B cell (primary cell): ENCODE results near the gene ALKAL2. TPM values are rescaled to one million over a fixed set of nuclear protein-coding genes. Genes with fewer than 3 reads are reported as not detected.

Experiments used
- ATAC-seq: fragments of 200-7000 bp; cut with Tn5 transposase; one replicate; pipeline ENCODE4 v1.10.0; 2021; ENCODE audit warnings: low read depth, mild to moderate bottlenecking, moderate number of reproducible peaks, moderate library complexity
- CTCF ChIA-PET: fragments of 350-600 bp; sonication (Branson Sonifier 250); formaldehyde crosslinking; loops from one replicate; lab custom pipeline; 2021; ENCODE audit warnings: antibody characterized with exemption, inconsistent platforms; lab: Charles Lee
- POLR2A ChIA-PET: fragments of 350-600 bp; sonication (Branson Sonifier 250); formaldehyde crosslinking; loops from one replicate; lab custom pipeline; 2021; ENCODE audit warnings: antibody characterized with exemption; lab: Charles Lee
- DNase-seq: peaks from one replicate; pipeline ENCODE4 v3.0.0; 2013
- H2AFZ ChIP-seq: 2 replicates; pipeline ENCODE4 v1.6.1; 2012; ENCODE audit warnings: mild to moderate bottlenecking, low read depth, low read length; ENCODE audit not compliant: insufficient read depth, poor library complexity, severe bottlenecking
- H3K27ac ChIP-seq, 2 donors: 1 replicate in 1 of 2; 2 replicates in 1 of 2; pipeline ENCODE4 v1.5.1; 2012 to 2013; ENCODE audit warnings: low read length in 2 of 2, mild to moderate bottlenecking in 2 of 2, moderate library complexity in 1 of 2
- H3K27me3 ChIP-seq, 4 experiments: fragments of 200-600 bp in 1 of 4; sonication (generic) in 1 of 4; replicated peaks in 1 of 4; 1 replicate in 2 of 4; 2 replicates in 2 of 4; pipeline versions ENCODE4 v1.6.1 to v1.7.0; 2013 to 2016; ENCODE audit warnings: low read length in 3 of 4, mild to moderate bottlenecking in 2 of 4, mixed read lengths in 1 of 4, moderate library complexity in 1 of 4; ENCODE audit not compliant: insufficient read depth in 4 of 4, control insufficient read depth in 3 of 4; ENCODE audit errors: control extremely low read depth in 1 of 4
- H3K36me3 ChIP-seq, 2 experiments: replicated peaks in 1 of 2; 1 replicate in 1 of 2; 2 replicates in 1 of 2; pipeline versions ENCODE4 v1.6.1 to v1.7.1; 2013; ENCODE audit warnings: low read length in 1 of 2; ENCODE audit not compliant: insufficient read depth in 2 of 2, control insufficient read depth in 1 of 2; ENCODE audit errors: control extremely low read depth in 1 of 2, extremely low read depth in 1 of 2
- H3K4me1 ChIP-seq, 2 donors: fragments of 200-600 bp in 1 of 2; sonication (generic) in 1 of 2; 1 replicate in 1 of 2; 2 replicates in 1 of 2; pipeline versions ENCODE4 v1.5.1 to v1.6.1; 2013 to 2017; ENCODE audit warnings: low read length in 2 of 2; ENCODE audit not compliant: control insufficient read depth in 2 of 2, insufficient read depth in 2 of 2
- H3K4me2 ChIP-seq: replicated peaks from 2 replicates; pipeline ENCODE3; 2012; ENCODE audit warnings: mild to moderate bottlenecking, low read depth, low read length; ENCODE audit not compliant: poor library complexity, severe bottlenecking
- H3K4me3 ChIP-seq, 5 experiments: fragments of 200-600 bp in 1 of 5; sonication (generic) in 1 of 5; 1 replicate in 3 of 5; 2 replicates in 2 of 5; pipeline versions ENCODE4 v1.5.1 to v1.7.0; 2011 to 2016; ENCODE audit warnings: low read length in 4 of 5, mild to moderate bottlenecking in 4 of 5, low read depth in 2 of 5, control low read depth in 1 of 5, moderate library complexity in 1 of 5; ENCODE audit not compliant: insufficient read depth in 1 of 5; ENCODE audit errors: control extremely low read depth in 1 of 5, extremely low read depth in 1 of 5
- H3K79me2 ChIP-seq: fragments of 200-600 bp; sonication (generic); one replicate; pipeline ENCODE4 v1.6.0; 2016; ENCODE audit warnings: low read length; ENCODE audit not compliant: control insufficient read depth, insufficient read depth
- H3K9ac ChIP-seq: fragments of 200-600 bp; sonication (generic); 2 replicates; pipeline ENCODE4 v1.6.1; 2017; ENCODE audit warnings: mild to moderate bottlenecking, low read length, moderate library complexity
- H3K9me3 ChIP-seq, 3 donors: one replicate each; pipeline versions ENCODE4 v1.6.1 to v1.7.1; 2013; ENCODE audit warnings: low read length in 2 of 3; ENCODE audit not compliant: control insufficient read depth in 2 of 3, insufficient read depth in 1 of 3; ENCODE audit errors: control extremely low read depth in 1 of 3
- H4K20me1 ChIP-seq: 2 replicates; pipeline ENCODE4 v1.6.0; 2012; ENCODE audit warnings: mild to moderate bottlenecking, low read length; ENCODE audit not compliant: insufficient read depth, control insufficient read depth, poor library complexity, severe bottlenecking
- H3K27ac Mint-ChIP-seq: one replicate; pipeline ENCODE4 v1.8.0; 2021; ENCODE audit warnings: mixed read lengths
- H3K27me3 Mint-ChIP-seq: one replicate; pipeline ENCODE4 v1.8.0; 2021; ENCODE audit warnings: mixed read lengths
- H3K4me1 Mint-ChIP-seq: one replicate; pipeline ENCODE4 v1.8.0; 2021; ENCODE audit warnings: mixed read lengths
- H3K4me3 Mint-ChIP-seq: one replicate; pipeline ENCODE4 v1.8.0; 2021; ENCODE audit warnings: mixed read lengths
- H3K9me3 Mint-ChIP-seq: one replicate; pipeline ENCODE4 v1.8.0; 2022; ENCODE audit warnings: mixed read lengths; ENCODE audit not compliant: insufficient read depth
- EZH2 ChIP-seq: IDR thresholded peaks from 2 replicates; pipeline ENCODE4 v1.6.1; 2012; ENCODE audit warnings: borderline replicate concordance, low read depth, mild to moderate bottlenecking, moderate library complexity, low read length; ENCODE audit not compliant: insufficient read depth, poor library complexity, severe bottlenecking
- WGBS: methylation state at CpG from one replicate; pipeline ENCODE4 v1.1.5; 2013; ENCODE audit warnings: missing lambda C conversion rate; ENCODE audit not compliant: insufficient coverage; 5-methylcytosine and 5-hydroxymethylcytosine counted together
- intact Hi-C: fragments of 100-400 bp; cut with micrococcal nuclease; formaldehyde crosslinking; loops from one replicate; pipeline ENCODE4 v1.10.0; 2022
- polyA plus RNA-seq: library from polyadenylated mRNA; depleted of rRNA; stranded (reverse); fragments of >200 nt; gene quantifications from 2 replicates; pipeline ENCODE4 v1.2.3, GENCODE V29; 2012
- total RNA-seq, 2 donors: library from RNA; stranded (reverse); fragments of 120-200 nt in 1 of 2; gene quantifications; 1 replicate in 1 of 2; 2 replicates in 1 of 2; pipeline versions ENCODE4 v1.2.3 to v1.2.4, GENCODE V29; 2013 to 2022
- TF ChIP-seq, protein P1 (sequence below): fragments of 200-600 bp; IDR thresholded peaks from one replicate; pipeline ENCODE4 v1.8.0; 2022; ENCODE audit warnings: antibody characterized with exemption, mild to moderate bottlenecking

The ALKAL2 gene
- total and polyA plus RNA-seq, 2 donors (not counting 1 experiment from before 2014, with no cell fraction given), result 0.79 to 5.3 TPM

DNA sequence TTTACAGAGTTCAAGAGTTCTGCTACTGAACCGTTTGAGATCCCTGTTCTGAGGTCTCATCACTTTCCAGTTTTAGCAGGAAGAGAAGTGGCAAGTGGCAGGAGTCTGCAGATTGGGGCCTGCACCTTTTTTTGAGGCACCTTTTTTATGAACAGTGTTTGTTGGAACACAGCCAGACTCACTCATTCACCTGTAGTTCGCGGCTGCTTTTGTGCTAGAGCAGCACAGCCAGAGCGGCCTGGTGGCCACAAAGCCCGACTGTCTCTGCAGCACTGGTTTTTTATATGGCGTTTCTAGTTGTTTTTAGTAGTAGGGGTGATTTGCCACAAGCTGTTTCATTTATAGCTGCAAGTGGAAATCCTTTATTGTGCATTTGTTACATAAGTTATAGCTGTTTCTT lies 14.6 kb downstream of the ALKAL2 start:
- ChIA-PET POLR2A (no interaction called here), CTCF (interaction anchor here (2.1 kb wide), 1 partner anchor 26 kb away, joined by 4 read pairs; no protein-coding TSS in a partner anchor)
- Histone ChIP-seq H3K4me1 (peaks cover 9 to 15% of the 10 kb centered on the region in 2 donors), H3K27ac (no peak overlapping the region), H3K4me2 (no peak overlapping the region), H2AFZ (no peak overlapping the region), H3K79me2 (peaks cover 56% of the 10 kb centered on the region), H3K27me3 (no peaks in the 10 kb centered on the region), H4K20me1 (peaks cover 88% of the 10 kb centered on the region), H3K9me3 (no peaks in the 10 kb centered on the region), H3K4me3 (no peak overlapping the region), H3K9ac (no peak overlapping the region), H3K36me3 (peaks cover under 1 to 58% of the 10 kb centered on the region in 2 experiments)
- intact Hi-C loops, result no loop called here
- Mint-ChIP-seq H3K4me1 (peaks cover 37% of the 10 kb centered on the region), H3K27ac (no peak overlapping the region), H3K4me3 (no peak overlapping the region), H3K9me3 (no peaks in the 10 kb centered on the region), H3K27me3 (no peaks in the 10 kb centered on the region)
- WGBS, result 75% methylated on average over 2 of the region's 6 CpGs
- TF ChIP-seq, protein P1, sequence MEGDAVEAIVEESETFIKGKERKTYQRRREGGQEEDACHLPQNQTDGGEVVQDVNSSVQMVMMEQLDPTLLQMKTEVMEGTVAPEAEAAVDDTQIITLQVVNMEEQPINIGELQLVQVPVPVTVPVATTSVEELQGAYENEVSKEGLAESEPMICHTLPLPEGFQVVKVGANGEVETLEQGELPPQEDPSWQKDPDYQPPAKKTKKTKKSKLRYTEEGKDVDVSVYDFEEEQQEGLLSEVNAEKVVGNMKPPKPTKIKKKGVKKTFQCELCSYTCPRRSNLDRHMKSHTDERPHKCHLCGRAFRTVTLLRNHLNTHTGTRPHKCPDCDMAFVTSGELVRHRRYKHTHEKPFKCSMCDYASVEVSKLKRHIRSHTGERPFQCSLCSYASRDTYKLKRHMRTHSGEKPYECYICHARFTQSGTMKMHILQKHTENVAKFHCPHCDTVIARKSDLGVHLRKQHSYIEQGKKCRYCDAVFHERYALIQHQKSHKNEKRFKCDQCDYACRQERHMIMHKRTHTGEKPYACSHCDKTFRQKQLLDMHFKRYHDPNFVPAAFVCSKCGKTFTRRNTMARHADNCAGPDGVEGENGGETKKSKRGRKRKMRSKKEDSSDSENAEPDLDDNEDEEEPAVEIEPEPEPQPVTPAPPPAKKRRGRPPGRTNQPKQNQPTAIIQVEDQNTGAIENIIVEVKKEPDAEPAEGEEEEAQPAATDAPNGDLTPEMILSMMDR, result no peak
- TF ChIP-seq EZH2, result no peak
- ATAC-seq (no peak), DNase-seq (no peak)

DNA sequence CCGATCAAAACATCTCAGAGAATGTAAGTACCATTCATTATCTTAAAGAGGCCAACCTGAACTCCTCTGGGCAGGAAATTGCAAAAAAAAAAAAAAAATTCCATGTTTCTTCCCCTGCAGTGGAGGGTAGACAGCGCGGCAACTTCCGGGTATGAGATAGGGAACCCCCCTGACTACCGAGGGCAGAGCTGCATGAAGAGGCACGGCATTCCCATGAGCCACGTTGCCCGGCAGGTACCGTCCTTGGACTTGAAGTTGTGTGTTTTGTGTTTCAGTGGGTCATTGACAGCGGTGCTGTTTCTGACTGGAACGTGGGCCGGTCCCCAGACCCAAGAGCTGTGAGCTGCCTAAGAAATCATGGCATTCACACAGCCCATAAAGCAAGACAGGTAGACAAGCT lies 16.0 kb downstream of the ALKAL2 start:
- intact Hi-C loops, result no loop called here
- ATAC-seq, result no peak
- H3K27me3 Mint-ChIP-seq, result no peaks in the 10 kb centered on the region
- WGBS, result 97% methylated on average over 6 of the region's 12 CpGs
- H3K27ac Mint-ChIP-seq, result no peak overlapping the region
- H3K4me3 Mint-ChIP-seq, result no peak overlapping the region
- no peak for TF ChIP-seq EZH2
- TF ChIP-seq, protein P1, result no peak
- peaks cover 47% of the 10 kb centered on the region for H3K4me1 Mint-ChIP-seq
- H3K27ac ChIP-seq, result no peak overlapping the region
- H3K79me2 ChIP-seq, result peaks cover 71% of the 10 kb centered on the region
- H3K36me3 ChIP-seq, result peaks cover 0 to 45% of the 10 kb centered on the region in 2 experiments
- POLR2A ChIA-PET, result no interaction called here
- H2AFZ ChIP-seq, result no peak overlapping the region
- H3K9me3 Mint-ChIP-seq, result no peaks in the 10 kb centered on the region
- H3K9me3 ChIP-seq, result no peaks in the 10 kb centered on the region
- CTCF ChIA-PET, result interaction anchor here (1.9 kb wide), 1 partner anchor 366 kb away, joined by 4 read pairs; no protein-coding TSS in a partner anchor
- H3K4me2 ChIP-seq, result no peak overlapping the region
- H4K20me1 ChIP-seq, result peaks cover 94% of the 10 kb centered on the region
- no peak overlapping the region for H3K9ac ChIP-seq
- no peak overlapping the region for H3K4me3 ChIP-seq
- peaks cover 9 to 15% of the 10 kb centered on the region in 2 donors for H3K4me1 ChIP-seq
- no peak for DNase-seq
- H3K27me3 ChIP-seq, result no peaks in the 10 kb centered on the region
